KG1 (cell line): ENCODE data around the gene LILRA6.
"Not testable (repeated sequence)": the region's sequence is repeated elsewhere in the genome, so short reads cannot be mapped to it uniquely, and the experiment has no call there.

Experiments
- DNase-seq: peaks from one replicate; lab custom pipeline; 2025; lab: John Stamatoyannopoulos, UW

LILRA6 gene

GRCh38 chr19:54242646-54243045 lies at the start of gene LILRA6:
TSS of gene LILRA6 (minus strand) at chr19:54242790.
- DNase-seq = not testable (repeated sequence)

- DNase-seq = not testable (repeated sequence)
Observed at GRCh38 chr19:54289160-54289559, 46.6 kb upstream of the LILRA6 start.

DNA sequence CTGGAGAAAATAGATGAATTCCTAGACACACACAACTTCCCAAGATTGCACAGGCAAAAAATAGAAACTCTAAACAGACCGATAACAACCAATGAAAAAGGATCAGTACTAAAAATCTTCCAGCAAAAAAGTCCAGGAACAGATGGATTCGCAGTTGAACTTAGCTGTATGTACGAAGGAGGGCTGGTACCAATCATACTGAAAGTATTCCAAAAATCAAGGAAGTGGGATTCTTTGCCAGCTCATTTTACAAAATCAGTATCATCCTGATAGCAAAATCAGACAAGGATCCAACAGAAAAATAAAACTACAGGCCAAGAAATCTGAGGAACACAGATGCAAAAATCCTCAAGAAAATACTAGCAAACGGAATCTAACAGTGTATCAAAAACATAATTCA lies 44.9 kb upstream of the LILRA6 start:
- no peak for DNase-seq

DNA sequence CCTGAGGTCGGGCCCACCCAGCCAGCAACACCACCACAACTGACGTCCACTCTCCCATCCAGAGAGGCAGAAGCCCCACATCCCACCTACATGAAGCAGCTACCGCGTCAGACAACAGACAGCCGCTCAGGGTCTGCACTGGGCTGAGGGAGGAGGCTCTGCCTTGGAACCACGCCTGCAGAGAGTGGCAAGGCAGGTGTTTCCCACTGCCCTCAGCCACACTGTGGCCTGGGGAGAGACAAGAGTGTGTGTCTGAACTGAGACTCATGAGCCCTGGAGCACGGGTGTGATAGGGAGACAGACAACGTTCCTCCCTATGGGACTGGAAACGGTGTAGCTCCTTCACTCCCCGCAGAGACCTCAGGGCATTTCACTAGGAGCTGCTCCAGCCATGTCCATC lies 43.7 kb upstream of the LILRA6 start:
- not testable (repeated sequence) for DNase-seq

DNA sequence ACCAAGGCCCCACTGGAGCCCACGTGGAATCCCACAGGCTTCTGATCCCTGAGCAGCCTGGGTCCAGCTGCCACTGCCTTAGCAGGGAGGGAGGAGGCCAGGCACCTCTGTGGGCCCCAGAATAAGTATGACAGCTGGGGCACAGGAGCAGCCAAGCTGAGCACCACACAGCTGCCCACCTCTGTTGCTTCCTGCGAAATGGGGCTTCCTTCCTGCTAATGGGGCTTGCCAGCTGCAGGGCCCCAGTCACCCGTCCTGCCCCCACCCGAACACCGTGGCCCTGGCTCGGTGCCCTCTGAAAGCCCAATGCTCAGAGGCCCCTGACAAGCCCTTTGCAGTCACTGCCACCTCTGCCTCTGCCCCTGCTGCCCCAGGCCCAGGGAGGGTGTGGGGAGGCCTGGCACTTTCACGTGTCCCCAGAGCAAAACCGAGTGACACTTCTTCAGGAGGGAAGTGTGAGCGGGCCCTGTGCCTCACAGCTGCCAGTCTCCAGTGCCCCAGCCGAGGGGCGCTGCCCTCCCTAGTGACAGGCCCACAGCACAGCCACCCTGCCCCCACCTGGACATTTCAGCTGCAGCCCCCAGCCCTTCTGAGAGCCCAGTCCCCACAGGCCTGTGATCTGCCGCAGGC lies 43.0 kb upstream of the LILRA6 start:
- DNase-seq = not testable (repeated sequence)

DNA sequence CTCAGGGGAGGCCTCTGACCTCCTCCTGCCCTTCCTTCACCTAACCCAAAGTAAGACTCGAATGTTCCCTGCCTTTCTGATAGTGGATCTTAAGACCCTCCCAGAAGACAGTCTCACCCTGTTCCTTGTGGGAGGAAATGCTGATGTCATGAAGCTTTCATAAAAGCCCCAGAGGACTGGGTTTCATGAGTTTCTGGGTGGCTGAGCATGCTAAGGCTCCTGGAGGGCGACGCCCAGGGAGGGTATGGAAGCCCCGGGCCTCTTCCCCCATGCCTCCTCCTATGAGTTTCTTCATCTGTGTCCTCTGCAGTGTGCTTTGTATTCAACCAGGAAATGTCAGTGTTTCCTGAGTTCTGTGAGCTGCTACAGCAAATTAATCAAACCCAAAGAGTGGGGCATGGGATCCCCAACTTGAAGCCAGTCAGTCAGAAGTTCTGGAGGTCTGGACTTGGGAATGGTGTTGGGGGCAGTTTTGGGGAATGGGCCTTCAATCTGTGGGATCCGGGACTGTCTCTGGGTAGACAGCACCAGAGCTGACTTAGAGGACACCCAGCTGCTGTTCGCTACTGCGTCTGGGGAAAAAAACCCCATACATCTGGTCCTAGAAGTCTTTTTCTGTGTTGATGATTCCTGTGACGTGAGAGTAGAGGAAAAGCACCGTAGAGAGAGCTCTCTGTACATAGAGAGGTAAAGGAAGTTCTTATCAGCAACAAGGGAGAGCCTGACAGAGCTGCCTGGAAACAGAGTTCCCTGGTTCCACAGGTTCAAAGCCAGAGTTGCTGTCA lies 40.3 kb upstream of the LILRA6 start:
- DNase-seq = peak; percentile 49

DNA sequence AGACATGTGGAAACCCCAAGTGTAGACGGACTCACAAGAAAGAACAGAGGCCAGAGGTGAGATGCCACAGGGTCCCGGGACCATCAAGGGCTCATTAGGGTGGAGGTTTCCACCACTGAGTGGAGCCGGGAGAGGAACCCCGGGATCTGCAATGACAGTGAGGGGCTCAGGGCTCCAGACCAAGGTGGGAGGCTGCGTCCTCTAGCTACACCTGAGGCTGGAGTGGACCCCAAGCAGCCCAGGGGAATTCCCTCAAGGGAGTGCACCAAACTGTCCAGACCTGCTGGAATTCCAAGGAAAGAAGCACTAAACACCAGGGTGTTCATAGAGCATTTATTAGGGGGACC lies 39.1 kb upstream of the LILRA6 start:
- DNase-seq = not testable (repeated sequence)

DNA sequence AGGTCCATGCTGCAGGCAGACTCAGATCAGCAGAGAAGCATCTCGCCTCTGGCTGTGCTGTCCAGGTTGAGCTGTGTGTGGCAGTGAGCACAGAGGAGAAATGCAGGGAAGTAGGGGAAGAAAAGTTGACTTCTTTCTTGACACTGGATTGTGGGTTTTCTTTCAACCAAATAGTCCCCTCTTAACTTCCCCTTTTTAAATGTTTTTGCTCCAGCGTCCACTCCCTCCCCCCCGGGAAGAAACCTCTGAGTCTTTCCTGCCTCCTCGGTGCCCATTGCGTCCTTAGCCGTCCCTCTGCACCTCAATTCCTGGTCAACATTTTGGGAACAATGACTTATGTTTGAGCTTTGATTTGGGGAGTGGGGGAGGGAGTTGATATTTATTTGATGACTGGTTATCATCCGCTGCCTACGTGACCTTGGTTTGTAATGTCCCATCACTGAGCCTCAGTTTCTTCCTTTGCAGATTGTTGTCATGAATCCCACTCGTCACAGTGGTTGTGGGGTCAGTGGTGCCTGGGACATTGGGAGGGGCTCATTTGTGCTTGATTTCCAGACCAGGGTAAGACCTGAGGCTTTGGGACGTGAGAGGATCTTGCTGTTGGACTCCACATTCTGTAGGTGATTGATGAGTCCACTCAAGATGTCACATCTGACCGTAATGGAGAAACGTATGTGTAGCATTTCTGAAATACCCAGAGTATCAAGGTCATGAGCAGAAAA lies 38.6 kb upstream of the LILRA6 start, which contains the start of gene LILRB2:
Gene LILRB2 (minus strand): TSS at position 104 of the 722 bp plus-strand sequence. CDS start 614 bp downstream, outside the sequence.
- peak; percentile 36 for DNase-seq

- peak; percentile 15 for DNase-seq
Observed at GRCh38 chr19:54280441-54280840, 37.9 kb upstream of the LILRA6 start.

- not testable (repeated sequence) for DNase-seq
Observed at GRCh38 chr19:54280025-54280424, 37.4 kb upstream of the LILRA6 start.

DNA sequence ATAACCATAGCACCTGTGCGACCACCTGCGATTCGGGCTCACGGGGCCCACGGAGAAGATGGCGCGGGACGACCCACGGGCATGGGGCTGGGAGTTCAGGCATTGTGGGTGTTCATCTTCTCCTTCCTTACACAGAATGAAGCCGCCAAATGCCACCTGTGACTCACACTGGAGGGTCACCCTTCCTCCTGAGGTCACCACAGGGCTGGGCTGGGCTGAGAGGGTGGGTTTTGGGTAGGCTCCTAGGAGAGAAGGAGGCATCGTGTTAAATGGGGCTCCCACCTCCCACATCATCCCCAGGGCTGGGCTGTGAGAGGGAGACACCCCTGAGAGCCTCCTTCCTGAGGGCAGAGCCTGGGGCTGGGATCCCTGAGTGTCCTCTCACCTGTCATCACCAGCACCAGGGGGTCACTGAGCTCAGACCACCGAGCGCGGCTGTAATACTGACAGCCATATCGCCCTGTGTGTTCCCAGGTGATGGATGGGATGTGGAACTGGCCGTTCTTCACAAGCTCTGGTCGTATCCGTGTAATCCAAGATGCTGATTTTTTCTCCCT lies 36.9 kb upstream of the LILRA6 start:
- DNase-seq = no peak

GRCh38 chr19:54278571-54279195 lies 36.1 kb upstream of the LILRA6 start:
- not testable (repeated sequence) for DNase-seq

DNA sequence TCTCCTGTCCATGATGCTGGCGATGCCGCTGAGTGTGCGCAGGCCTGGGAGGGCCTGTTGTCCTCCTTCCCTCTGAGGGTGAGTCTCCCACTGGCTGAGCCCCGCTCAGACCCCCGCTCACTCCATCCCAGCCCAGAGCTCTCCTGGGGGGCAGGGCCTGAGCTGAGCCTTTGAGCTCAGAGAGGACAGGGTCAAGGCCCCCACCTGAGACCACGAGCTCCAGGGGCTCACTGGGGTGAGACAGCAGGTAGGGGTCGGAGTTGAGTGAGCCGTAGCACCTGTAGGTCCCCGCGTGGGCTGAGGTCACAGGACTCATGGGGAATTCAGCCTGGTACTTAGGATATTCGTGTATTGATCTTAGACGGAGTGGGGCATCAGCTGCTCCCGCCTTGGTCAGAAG lies 35.5 kb upstream of the LILRA6 start:
- not testable (repeated sequence) for DNase-seq

DNA sequence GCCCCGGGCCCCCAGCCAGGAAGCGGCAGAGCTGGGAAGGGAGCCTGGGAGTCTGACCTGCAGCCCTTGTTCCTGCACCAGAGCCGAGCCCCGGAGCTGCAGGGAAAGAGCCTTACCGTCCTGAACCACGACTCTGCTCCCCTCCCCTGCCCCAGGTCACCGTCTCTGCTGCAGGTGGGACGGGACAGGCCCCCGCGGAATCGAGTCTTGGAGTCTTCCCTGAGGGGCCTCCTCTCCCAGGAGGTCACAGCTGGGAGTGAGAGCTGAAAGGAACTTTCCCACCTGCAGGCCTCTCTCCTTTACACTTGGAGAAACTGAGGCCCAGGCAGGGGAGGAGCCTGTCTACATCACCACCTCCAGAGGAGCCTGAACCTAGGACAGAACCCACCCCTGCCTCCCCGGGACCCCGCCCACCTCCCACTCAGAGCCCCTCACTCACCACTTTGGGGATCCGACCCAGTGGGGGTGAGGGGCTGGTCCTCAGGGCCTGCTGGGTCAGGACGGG lies 34.6 kb upstream of the LILRA6 start:
- not testable (repeated sequence) for DNase-seq

GRCh38 chr19:54275951-54276350 lies 33.4 kb upstream of the LILRA6 start:
- no peak for DNase-seq

DNA sequence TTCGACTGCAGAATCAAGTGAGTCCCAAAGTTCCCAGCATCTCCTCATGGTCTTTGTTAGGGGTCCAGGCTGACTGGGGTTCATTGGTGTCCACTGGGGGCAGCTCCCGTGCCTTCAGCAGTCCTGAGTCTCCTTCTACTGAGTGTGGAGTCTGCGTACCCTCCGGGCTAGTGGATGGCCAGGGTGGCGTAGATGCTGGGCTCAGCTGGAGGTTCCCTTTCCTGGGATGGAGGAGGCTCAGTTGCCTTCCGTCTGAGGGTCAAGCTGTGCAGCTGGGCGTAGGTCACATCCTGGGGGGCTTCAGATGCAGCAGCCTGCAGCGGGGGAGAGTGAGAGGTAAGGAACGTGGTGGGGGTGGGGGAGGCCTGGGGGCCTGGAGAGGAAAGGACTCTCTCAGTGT lies 31.9 kb upstream of the LILRA6 start:
- DNase-seq = not testable (repeated sequence)

DNA sequence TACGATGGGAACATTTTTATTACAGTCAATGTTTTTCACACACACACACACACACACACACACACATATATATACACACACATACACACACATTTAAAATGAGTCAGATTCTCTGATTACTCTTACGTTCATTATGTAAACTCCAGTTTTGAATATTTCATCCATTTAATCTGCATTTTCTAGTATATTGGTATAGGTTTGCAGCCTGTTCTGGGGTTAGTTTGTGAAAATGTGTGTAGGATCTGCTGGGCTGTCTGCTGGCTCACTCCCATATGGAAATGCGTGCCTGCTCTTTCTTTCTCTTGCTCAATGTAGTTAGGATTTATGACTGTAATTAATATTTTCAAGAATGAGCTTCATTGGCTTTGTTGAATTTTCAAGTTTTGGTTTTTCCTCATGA lies 31.2 kb upstream of the LILRA6 start:
- DNase-seq = no peak

DNA sequence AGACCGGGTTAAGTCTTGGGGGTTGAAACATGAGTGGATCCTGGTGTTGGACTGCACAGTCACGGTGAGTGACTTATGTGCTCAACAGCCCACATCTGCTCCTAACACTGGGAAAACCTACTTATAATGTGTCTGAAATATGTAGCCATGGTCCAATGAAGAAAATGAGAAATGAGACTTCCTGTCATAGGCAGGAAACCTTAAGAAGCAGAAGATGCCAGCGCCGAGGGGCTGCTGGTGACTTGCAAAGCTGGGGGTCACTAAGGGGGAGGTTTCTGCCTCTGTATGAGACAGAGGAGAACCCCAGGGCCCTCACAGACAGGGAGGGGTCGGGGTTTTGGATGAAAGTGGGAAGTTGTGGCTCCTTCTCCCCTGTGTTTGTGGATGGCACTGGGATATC lies 29.6 kb upstream of the LILRA6 start:
- not testable (repeated sequence) for DNase-seq

- not testable (repeated sequence) for DNase-seq
Observed at GRCh38 chr19:54271587-54271986, 29.0 kb upstream of the LILRA6 start.

DNA sequence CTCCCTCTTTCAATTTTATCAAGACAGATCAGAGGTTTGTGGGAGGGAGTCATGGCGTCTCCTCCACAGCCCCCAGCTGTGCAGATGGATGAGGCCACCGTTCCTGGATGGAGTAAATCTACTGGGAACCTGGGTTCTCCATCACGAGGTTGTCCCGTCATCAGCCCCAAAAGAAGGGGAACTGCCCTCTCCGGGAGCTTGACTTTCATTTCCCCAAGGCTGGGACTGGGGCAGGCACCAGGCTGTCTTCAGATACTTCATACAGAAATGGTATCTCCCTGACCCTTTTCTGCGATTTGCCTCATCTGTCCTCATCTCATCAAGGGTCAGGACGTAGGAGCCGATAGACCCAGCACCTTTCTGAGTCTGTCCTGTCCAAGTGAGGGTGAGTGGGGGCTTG lies 28.5 kb upstream of the LILRA6 start:
- DNase-seq = no peak

DNA sequence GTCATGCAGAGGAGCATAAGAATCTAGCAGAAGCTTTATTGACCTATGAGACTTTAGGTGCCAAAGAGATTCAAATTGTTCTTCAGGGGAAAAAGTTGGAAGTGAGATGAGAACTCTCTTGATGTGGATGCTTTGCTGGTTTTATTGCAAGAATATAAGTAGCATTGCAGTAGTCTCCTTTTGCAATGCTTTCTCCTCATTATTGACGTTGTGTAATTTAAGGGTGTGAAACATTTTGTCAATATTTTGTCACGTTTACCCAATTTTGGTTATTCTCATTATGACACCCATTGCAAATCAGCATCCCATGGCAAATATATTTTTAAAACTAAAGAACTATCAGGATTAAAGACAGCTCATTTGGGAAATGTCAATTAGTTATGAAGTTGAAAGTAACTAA lies 26.3 kb upstream of the LILRA6 start:
- no peak for DNase-seq

- peak; percentile 79 for DNase-seq
Observed at GRCh38 chr19:54266133-54266532, 23.5 kb upstream of the LILRA6 start.
